NCI-H1436 (cell line): ENCODE measurements around the gene PDILT.

ENCODE experiments used
- DNase-seq: peaks from one replicate; lab custom pipeline; 2025; lab: John Stamatoyannopoulos, UW

Gene PDILT

DNA sequence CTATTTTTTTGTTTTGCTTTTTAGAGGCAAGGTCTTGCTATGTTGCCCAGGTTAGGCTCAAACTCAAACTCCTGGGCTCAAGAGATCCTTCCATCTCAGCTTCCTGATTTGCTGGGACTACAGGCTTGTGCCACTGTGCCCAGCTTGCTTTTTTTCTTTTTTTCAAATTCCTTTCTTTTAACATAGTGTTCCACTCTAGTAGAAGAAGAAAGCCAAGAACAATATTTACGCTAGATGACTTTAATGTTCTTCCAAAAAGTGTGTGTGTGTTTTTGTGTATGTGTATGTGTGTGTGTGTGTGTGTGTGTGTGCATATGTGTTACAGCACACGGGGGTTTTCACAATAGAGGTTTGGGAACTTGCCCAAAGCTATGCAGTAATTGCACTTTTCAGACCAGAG lies 41.3 kb downstream of the PDILT start:
- DNase-seq = no peak

DNA sequence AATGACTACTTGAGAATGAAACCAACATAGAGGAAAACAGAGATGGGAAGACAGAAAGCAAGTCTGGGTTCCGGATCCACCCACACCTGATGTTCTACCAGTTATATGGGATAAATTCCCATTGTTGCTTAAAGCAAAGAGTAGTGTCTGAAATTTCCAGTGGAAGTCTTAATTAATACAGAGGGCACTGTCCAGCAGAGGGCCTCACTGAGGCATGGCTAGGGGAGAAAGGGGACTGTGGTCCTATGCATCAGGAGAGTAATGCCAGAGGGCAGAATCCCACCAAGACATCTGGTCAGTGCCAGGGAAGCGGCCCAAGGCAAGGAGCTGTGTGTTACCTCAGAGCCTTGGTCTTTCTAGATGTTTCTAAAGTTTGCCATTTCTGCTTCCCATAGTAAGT lies 44.5 kb downstream of the PDILT start:
- no peak for DNase-seq

- no peak for DNase-seq
These were observed 49.3 kb downstream of the PDILT start for GRCh38 chr16:20355114-20355782.

DNA sequence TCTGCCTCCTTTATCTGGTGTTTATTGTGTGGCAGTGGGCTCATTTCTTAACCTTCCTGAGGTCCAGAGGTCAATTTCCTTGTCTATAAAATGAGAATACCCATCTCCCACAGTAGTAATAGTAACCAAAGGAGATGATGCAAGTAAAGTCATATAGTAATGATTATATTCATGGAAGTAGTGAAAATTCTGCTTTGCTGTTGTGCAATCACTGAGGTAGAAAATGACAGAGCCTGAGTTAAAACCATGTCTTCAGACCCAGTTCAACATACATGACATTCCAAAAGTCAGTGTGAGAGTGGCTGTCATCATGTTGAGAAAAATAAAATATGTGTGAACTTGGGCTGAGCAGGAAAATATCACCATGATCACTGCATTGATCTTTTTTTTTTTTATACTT lies 51.2 kb downstream of the PDILT start:
- DNase-seq = no peak

DNA sequence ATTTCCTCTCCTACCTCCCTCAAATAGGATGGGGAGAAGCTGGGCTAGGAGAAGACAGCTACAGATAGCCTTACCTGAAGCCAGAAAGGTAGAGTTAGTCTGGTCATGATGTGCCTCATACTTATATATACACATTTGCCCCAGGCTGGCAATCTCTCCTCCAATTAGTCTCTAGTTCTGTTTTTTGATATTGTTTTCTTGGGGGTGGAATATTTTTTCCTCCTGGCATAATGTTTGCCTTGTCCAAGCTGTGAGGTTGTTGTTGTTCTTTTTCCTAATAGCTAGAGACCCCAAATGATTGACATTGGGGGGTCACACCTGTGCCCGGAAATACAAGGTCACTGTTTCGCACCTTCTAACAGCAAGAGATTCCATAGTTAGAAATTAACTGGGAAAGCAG lies 51.9 kb downstream of the PDILT start, which contains the start of gene UMOD:
Gene UMOD, minus strand, starts transcription at position 101 of the 400 bp plus-strand sequence. CDS start 1,978 bp downstream, outside the sequence.
- DNase-seq = no peak

GRCh38 chr16:20349615-20350014 lies 54.9 kb downstream of the PDILT start:
- DNase-seq = no peak

GRCh38 chr16:20348365-20349185 lies 56.0 kb downstream of the PDILT start:
- no peak for DNase-seq

- no peak for DNase-seq
These were observed 56.7 kb downstream of the PDILT start for GRCh38 chr16:20347666-20348364.

DNA sequence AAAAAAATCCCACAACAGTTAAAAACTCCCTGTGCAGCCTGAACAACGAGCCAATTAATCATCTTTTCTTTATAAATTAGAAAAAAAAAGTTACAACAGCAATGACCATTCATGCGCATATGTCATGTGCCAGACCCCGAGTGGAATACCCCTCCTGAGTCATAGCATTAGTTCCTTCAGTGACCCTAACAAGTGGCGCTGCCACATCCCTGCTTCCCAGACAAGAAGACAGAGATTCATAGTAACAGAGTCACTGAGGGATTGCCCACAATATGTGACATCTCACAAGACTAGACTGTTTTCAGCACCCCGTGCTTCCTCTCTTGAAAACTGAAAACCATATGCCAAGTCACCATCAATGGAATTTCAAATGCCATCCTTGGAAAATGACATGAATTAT lies 59.9 kb downstream of the PDILT start:
- no peak for DNase-seq

GRCh38 chr16:20339744-20340143 lies 64.8 kb downstream of the PDILT start:
- no peak for DNase-seq

DNA sequence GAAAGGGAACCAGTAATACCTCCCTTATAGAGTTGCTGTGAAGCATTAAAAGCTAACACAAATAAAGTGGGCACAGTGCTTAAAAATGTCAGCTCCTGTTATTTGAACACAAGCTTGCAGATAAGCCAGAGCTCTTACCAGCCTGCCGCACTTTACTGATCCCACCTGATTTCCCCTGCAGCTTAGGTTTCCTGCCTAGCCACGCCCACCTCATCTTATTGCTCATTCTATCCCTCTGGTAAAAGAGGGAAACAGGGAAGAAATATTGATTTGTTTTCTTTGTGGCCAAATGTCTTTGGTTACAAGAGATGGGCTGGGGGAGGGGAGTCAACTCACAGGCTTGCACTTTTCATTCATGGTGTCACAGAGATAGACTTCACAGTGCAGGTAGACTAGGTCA lies 67.6 kb downstream of the PDILT start:
- no peak for DNase-seq

- no peak for DNase-seq
These were observed 70.1 kb downstream of the PDILT start for GRCh38 chr16:20334396-20334795.

DNA sequence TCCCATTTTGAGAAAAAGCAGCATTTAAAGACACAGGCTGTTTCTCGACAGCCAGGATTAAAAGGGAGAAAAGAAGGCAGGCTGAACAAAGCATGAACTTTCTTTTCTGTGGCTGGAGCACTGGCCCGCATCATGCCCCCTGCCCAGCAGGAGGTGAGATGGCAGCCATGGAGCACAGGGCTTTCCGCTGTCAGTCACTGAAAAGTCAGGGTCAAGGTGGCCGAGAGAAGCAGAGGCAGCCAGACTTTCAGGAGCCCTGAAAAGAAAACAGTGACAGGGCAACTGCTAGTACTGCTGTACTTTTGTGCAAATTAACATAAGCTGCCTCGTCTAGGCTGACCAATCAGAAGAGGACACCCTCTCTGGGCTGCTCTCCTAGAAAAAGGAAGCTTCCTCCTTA lies 71.4 kb downstream of the PDILT start:
- DNase-seq = no peak

DNA sequence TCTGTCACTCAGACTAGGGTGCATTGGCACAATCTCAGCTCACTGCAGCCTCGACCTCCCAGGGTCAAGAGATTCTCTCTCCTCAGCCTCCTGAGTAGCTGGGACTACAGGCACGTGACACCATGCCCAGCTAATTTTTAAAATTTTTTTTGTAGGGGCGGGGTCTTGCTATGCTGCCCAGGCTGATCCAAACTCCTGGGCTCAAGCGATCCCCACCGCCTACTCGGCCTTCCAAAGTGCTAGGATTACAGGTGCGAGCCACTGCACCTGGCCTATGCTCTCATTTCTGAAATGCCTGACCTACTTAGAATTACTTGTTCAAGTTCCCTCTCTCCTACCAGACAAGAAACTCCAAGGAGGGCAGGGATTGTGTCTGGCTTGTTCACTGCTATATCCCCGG lies 72.1 kb downstream of the PDILT start:
- DNase-seq = no peak

DNA sequence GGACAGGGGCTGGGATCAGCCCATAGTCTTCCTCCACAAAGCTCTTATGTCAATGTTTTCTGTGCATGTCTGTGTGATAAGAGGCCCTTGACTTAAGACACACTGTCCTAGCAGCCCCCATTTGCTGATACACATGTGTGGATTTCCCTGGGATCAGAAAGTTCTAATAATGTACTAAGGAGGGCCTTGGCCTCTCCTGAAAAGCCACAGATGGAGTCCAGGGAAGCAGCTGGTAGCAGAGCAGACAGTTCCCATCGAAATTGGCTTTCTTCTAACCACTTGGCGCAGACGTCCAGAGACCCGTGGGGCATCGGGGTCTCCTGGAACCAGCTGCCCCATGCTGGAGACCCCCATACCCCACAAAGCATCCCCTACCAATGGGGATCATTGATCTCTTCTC lies 72.9 kb downstream of the PDILT start:
- no peak for DNase-seq

- DNase-seq = no peak
These were observed 75.0 kb downstream of the PDILT start for GRCh38 chr16:20329392-20330138.

GRCh38 chr16:20327444-20328041 lies 77.0 kb downstream of the PDILT start, which contains the start of gene GP2:
Gene GP2, minus strand, starts transcription at chr16:20327513. Its CDS starts 1,082 bp downstream, at chr16:20326431.
- DNase-seq = no peak

- no peak for DNase-seq
These were observed 78.2 kb downstream of the PDILT start for GRCh38 chr16:20326321-20326720.

DNA sequence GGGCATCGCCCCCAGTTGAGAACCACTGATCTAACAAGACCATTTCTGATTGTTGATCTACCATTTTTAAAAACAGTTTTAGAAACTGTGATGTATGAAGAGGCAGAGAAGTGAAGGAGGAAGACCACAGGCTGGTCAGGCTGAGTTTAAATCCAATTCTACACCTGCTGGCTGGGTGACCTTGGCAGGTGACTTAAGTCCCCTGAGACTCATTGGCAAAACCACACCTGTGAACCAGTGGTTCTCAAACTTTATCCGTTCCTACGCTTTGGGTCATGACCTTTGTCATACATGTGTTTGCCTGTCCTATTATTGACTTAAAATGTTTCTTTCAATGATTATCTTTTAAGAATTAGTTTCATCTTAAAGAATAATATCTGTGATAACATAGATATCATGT lies 79.5 kb downstream of the PDILT start:
- DNase-seq = no peak

- no peak for DNase-seq
These were observed 80.9 kb downstream of the PDILT start for GRCh38 chr16:20323591-20324117.

- DNase-seq = no peak
These were observed 81.8 kb downstream of the PDILT start for GRCh38 chr16:20322696-20323095.
